Ovary (tissue), 3 donors: Measurements from ENCODE around the gene ESRRG.

Experiments used
- CTCF ChIP-seq, 3 donors: fragments of 450-650 bp in 2 of 3; fragments of 200-600 bp in 1 of 3; IDR thresholded peaks; one replicate each; pipeline versions ENCODE4 v1.5.1 to v1.8.0; 2016 to 2022; ENCODE audit warnings: antibody characterized with exemption in 3 of 3, mild to moderate bottlenecking in 1 of 3
- POLR2A ChIP-seq: fragments of 450-650 bp; IDR thresholded peaks from one replicate; pipeline ENCODE4 v1.6.1; 2017; ENCODE audit warnings: antibody characterized with exemption, mild to moderate bottlenecking, moderate library complexity
- donor health status: DM: no; HTN: no; CAD: no.

- TF ChIP-seq CTCF (IDR thresholded peaks at IDR 0.05) (no peak), POLR2A (no peak)
These were observed 13.2 kb downstream of the ESRRG start for GRCh38 chr1:216710055-216710454.
